TTC549 (cell line): Measurements from ENCODE around the gene SF3B3.

Experiments
- FAIRE-seq: peaks from 2 replicates; lab custom pipeline; 2012; peaks lifted over from hg19 to GRCh38; lab: Jason Lieb, UNC

The SF3B3 gene

GRCh38 chr16:70590722-70591415 is 67.3 kb downstream of the SF3B3 start:
- no peak for FAIRE-seq

GRCh38 chr16:70591615-70592014 is 68.0 kb downstream of the SF3B3 start:
- FAIRE-seq: no peak

GRCh38 chr16:70592106-70592571 is 68.5 kb downstream of the SF3B3 start:
- FAIRE-seq: no peak

- FAIRE-seq: no peak
Observed at GRCh38 chr16:70593544-70593943, 69.9 kb downstream of the SF3B3 start.

GRCh38 chr16:70594569-70594968 is 71.0 kb downstream of the SF3B3 start:
- FAIRE-seq: no peak

GRCh38 chr16:70597135-70597835 is 73.7 kb downstream of the SF3B3 start:
- no peak for FAIRE-seq

- no peak for FAIRE-seq
Observed at GRCh38 chr16:70598937-70599503, 75.4 kb downstream of the SF3B3 start.

GRCh38 chr16:70600730-70601129 is 77.1 kb downstream of the SF3B3 start:
- FAIRE-seq: no peak

- no peak for FAIRE-seq
Observed at GRCh38 chr16:70601576-70602575, 78.3 kb downstream of the SF3B3 start.

GRCh38 chr16:70602831-70603230 is 79.2 kb downstream of the SF3B3 start:
- no peak for FAIRE-seq

- no peak for FAIRE-seq
Observed at GRCh38 chr16:70604407-70605282, 81.0 kb downstream of the SF3B3 start.

- FAIRE-seq: no peak
Observed at GRCh38 chr16:70605283-70605657, 81.7 kb downstream of the SF3B3 start.

GRCh38 chr16:70608521-70608920 is 84.9 kb downstream of the SF3B3 start:
- FAIRE-seq: no peak

GRCh38 chr16:70610273-70611223 is 86.9 kb downstream of the SF3B3 start:
- FAIRE-seq: no peak

GRCh38 chr16:70611224-70611598 is 87.6 kb downstream of the SF3B3 start:
- no peak for FAIRE-seq

GRCh38 chr16:70611785-70612303 is 88.2 kb downstream of the SF3B3 start:
- FAIRE-seq: no peak

- no peak for FAIRE-seq
Observed at GRCh38 chr16:70612931-70613330, 89.3 kb downstream of the SF3B3 start.

GRCh38 chr16:70614208-70614951 is 90.8 kb downstream of the SF3B3 start:
- FAIRE-seq: no peak

- FAIRE-seq: no peak
Observed at GRCh38 chr16:70615945-70616344, 92.3 kb downstream of the SF3B3 start.
